Raji (cell line): ENCODE results near the gene SIRT7.

Experiments
- POLR2A ChIP-seq: IDR thresholded peaks from 2 replicates; pipeline ENCODE4 v1.6.1; 2011; ENCODE audit warnings: low read depth, low read length, control low read depth; ENCODE audit not compliant: insufficient read depth

SIRT7 gene

GRCh38 chr17:81929253-81930141 lies 11.5 kb upstream of the SIRT7 start:
- TF ChIP-seq POLR2A, result no peak

GRCh38 chr17:81928544-81929252 lies 10.7 kb upstream of the SIRT7 start:
- no peak for TF ChIP-seq POLR2A

- TF ChIP-seq POLR2A, result peak; percentile 65
Measured at GRCh38 chr17:81927653-81928543, 9.9 kb upstream of the SIRT7 start, which contains the start of gene MAFG. Gene MAFG, minus strand, starts transcription at chr17:81927735. Its CDS starts 4,550 bp downstream, at chr17:81923185.

GRCh38 chr17:81927152-81927652 lies 9.2 kb upstream of the SIRT7 start:
- TF ChIP-seq POLR2A, result no peak

GRCh38 chr17:81926451-81927151 lies 8.6 kb upstream of the SIRT7 start:
- TF ChIP-seq POLR2A, result peak; percentile 33; the same call in 1 of the 2 replicates

GRCh38 chr17:81925860-81926450 lies 8.0 kb upstream of the SIRT7 start:
- no peak for TF ChIP-seq POLR2A

- no peak for TF ChIP-seq POLR2A
Measured at GRCh38 chr17:81924557-81925532, 6.9 kb upstream of the SIRT7 start.

GRCh38 chr17:81923302-81924260 lies 5.6 kb upstream of the SIRT7 start:
- TF ChIP-seq POLR2A, result no peak

- no peak for TF ChIP-seq POLR2A
Measured at GRCh38 chr17:81922566-81923301, 4.8 kb upstream of the SIRT7 start.

GRCh38 chr17:81921996-81922565 lies 4.1 kb upstream of the SIRT7 start:
- TF ChIP-seq POLR2A, result no peak

- TF ChIP-seq POLR2A, result no peak
Measured at GRCh38 chr17:81921537-81921862, 3.5 kb upstream of the SIRT7 start.
